Measurements from ENCODE around the gene RAB3GAP1.
"Not testable (repeated sequence)": the region's sequence is repeated elsewhere in the genome, so short reads cannot be mapped to it uniquely, and the experiment has no call there.

The RAB3GAP1 gene

GRCh38 chr2:135056790-135057189, 4.7 kb downstream of the RAB3GAP1 start:
- no peak for DNase-seq

DNA sequence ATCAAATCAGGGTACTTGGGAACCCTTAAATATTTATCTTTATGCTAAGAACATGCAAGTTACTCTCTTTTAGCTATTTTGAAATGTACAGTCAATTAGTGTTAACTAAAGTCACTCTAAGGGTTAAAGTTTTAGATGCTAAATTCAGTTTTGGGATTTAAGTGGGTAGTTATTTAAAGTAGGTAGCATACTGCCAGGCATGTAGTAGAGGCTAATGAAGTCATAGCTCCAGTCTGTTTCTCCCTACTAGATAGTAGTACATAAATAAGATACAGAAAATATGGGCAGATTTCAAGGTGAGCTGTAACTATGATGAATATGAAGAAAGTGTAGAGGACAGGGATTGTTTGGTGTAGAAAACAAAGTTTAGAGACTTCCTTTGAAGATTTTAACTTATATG, 7.5 kb downstream of the RAB3GAP1 start:
- no peak for DNase-seq

DNA sequence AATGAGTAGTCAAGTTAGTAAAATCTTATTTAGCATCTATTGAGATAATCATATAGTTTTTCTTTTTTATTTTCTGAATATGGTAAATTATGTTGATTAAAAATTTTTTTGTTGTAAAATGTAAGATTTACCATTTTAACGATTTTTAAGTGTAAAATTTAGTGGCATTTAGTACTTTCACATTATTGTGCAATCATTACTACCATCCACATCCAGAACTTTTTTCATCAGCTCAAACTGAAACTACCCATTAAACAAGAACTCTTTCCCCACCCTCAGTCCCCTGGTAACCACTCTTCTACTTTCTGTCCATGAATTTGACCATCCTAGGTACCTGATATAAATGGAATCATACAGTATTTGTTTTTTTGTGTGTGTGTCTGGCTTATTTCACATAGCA, 11.1 kb downstream of the RAB3GAP1 start:
- DNase-seq = no peak

- DNase-seq = no peak
Observed at GRCh38 chr2:135064149-135064548, 12.1 kb downstream of the RAB3GAP1 start.

DNA sequence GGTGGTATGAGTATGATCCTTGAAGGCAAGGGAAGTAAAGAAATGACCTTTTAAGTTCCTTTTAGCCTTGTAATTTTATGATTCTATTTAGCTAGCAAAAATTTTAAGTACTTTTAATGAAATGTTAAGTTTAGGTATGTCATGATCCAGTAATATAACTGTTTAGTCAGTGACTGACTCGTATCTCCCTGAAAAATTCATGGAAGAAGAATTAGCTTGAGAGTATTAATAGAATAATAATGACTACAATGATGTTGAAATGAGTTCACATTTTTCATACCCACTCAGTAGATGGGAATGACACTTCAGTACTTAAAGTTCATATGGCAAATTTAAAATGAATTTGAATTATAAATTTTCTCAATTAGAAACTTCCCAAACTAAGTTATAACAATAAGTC, 14.6 kb downstream of the RAB3GAP1 start:
- no peak for DNase-seq

- peak; percentile 37 for DNase-seq
Observed at GRCh38 chr2:135072125-135072997, 20.3 kb downstream of the RAB3GAP1 start.

- no peak for DNase-seq
Observed at GRCh38 chr2:135074216-135074615, 22.1 kb downstream of the RAB3GAP1 start.

DNA sequence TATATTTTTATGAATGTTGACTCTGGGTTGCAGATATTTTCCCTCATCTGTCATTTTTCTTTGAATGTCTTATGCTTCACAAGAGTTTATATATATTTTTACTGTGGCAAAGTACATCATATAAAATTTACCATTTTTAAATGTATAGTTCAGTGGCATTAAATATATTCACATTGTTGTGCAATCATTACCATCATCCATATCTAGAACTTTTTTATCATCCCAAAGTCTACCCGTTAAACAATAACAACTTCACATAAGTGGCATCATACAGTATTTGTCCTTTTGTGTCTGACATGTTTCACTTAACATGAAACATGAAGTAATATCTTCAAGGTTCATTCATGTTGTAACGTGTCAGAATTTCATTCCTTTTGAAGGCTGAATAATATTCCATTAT, 24.5 kb downstream of the RAB3GAP1 start:
- no peak for DNase-seq

GRCh38 chr2:135078417-135078816, 26.3 kb downstream of the RAB3GAP1 start:
- DNase-seq = no peak

DNA sequence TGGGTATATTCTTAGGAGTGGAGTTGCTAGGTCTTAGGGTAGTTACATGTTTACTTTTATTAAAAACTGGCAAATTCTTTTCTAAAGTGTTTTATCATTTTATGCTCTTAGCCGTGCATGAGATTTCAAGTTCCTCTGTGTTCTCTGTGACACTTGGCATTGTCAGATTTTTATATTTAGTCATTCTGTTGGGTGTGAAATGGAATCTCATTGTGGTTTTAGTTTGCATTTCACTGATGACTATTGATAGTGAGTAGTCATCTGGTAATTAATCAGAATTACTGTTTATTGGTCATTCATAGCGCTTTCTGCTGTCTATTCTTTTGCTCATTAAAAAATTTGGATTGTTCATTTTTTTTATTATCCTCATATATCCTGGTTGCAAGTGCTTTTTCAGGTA, 34.1 kb downstream of the RAB3GAP1 start:
- DNase-seq = no peak

- not testable (repeated sequence) for DNase-seq
Observed at GRCh38 chr2:135089597-135089996, 37.5 kb downstream of the RAB3GAP1 start.

- DNase-seq = no peak
Observed at GRCh38 chr2:135091681-135092080, 39.6 kb downstream of the RAB3GAP1 start.

GRCh38 chr2:135093193-135093592, 41.1 kb downstream of the RAB3GAP1 start:
- no peak for DNase-seq

GRCh38 chr2:135093670-135094330, 41.7 kb downstream of the RAB3GAP1 start:
- no peak for DNase-seq

- DNase-seq = no peak
Observed at GRCh38 chr2:135094508-135094907, 42.4 kb downstream of the RAB3GAP1 start.

DNA sequence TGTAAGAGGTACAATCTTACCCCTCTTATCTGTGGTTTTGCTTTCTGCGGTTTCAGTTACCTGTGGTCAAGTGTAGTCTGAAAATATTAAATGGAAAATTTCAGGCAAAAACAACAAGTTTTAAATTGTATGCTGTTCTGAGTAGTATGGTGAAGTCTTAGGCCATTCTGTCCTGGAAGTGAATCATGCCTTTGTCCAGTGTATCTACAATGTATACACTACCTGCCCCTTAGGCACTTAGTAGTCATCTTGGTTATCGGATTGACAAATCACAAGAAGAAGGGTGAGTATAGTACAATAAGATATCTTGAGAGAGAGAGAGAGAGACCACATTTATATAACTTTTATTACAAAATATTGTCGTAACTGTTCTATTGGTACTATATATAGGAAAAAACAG, 43.5 kb downstream of the RAB3GAP1 start:
- no peak for DNase-seq

GRCh38 chr2:135096665-135097446, 44.8 kb downstream of the RAB3GAP1 start:
- DNase-seq = no peak

GRCh38 chr2:135097532-135098231, 45.6 kb downstream of the RAB3GAP1 start:
- DNase-seq = no peak

DNA sequence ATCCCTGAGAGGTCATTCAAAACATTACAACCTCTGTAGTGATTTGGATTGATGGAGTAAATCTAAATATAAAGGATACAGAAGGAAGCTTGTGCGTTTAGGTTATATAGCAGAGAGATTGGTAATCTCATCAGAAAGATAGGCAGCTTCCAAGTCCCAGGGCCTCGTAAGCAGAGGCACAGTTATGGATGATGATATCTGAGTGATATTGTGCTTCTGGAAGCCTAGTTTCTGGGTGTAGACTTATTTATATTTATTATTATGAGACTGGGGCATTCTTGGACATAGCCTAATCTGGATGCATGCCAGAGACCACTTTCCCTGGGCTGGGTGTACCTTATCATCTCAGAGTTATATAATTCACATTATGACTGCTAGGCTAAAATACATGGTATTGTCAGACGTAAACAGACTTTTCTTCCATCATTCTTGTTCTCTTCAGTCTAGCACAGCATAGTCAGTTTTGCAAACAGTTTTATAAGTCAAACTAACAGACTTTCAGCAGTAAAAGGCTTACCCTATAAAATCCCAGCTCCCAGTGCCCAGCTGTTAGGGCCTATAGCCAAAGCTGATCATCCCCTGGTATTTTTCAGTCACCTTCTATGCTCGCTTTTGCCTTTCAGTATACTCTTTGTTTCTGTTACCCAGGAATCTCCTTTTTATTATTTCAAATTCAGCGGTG, 47.9 kb downstream of the RAB3GAP1 start:
- no peak for DNase-seq

DNA sequence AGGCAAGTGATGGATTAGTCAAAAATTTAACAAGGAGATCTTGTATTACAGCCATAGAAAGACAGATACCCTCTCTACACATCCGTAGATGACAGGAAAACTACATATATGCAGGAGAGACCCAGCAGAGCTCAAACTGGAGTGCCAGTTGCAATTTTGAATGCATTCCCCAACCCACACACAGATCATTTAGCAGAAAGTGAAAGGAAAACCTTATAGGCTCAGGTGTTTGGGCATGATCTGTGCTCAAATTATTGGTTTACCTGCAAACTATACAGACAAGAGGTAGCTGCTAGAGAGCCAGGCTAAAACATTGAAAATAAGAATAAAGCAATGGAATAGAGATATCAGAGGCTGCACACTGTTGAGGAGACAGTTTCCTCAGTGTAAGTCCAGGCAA, 51.8 kb downstream of the RAB3GAP1 start:
- DNase-seq = no peak

DNA sequence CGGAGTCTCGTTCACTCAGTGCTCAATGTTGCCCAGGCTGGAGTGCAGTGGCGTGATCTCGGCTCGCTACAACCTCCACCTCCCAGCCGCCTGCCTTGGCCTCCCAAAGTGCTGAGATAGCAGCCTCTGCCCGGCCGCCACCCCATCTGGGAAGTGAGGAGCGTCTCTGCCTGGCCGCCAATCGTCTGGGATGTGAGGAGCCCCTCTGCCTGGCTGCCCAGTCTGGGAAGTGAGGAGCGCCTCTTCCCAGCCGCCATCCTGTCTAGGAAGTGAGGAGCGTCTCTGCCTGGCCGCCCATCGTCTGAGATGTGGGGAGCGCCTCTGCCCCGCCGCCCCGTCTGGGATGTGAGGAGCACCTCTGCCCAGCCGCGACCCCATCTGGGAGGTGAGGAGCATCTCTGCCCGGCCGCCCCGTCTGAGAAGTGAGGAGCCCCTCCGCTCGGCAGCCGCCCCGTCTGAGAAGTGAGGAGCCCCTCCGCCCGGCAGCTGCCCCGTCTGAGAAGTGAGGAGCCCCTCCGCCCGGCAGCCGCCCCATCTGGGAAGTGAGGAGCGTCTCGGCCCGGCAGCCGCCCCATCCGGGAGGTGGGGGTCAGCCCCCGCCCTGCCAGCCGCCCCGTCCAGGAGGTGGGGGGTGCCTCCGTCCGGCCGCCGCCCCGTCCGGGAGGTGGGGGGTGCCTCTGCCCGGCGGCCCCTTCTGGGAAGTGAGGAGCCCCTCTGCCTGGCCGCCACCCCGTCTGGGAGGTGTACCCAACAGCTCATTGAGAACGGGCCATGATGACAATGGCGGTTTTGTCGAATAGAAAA, 53.6 kb downstream of the RAB3GAP1 start:
- not testable (repeated sequence) for DNase-seq

Data from hematopoietic multipotent progenitor cell treated with erythropoietin and hydrocortisone succinate and interleukin-3 and kit ligand, for 4 days (in vitro differentiated cells).